Astrocyte (in vitro differentiated cells and primary cell): Measurements from ENCODE around the gene FA2H.

Experiments used
- EZH2 ChIP-seq: IDR thresholded peaks from 2 replicates; pipeline ENCODE4 v1.6.1; 2012; ENCODE audit warnings: mild to moderate bottlenecking, low read length, inconsistent platforms; ENCODE audit not compliant: insufficient read depth
- TF ChIP-seq, protein P1 (sequence below): IDR thresholded peaks from 2 replicates; pipeline ENCODE4 v1.5.1; 2011; ENCODE audit warnings: low read depth, mild to moderate bottlenecking, inconsistent platforms, low read length, moderate library complexity; ENCODE audit not compliant: insufficient read depth

DNA sequence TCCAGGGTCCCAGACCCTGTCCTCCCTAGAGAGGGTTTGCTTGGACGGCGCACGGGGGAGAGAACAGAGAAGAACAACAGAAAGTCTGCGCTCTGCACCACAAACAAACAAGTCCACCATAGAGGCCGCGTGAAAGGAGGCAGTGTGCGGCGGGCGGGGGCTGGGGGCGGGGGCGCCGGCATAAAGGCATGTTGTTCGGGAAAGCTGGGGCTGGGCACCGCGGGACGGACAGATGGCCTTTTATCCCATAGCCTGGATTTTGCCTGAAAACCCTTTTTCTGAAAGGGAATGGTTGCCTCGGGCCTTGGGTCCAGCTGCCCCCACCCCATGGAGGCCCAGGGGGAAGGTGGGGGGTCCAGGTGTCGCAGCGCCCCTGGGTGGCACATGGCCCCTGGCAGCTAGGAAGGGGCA is 26.0 kb downstream of the FA2H start:
- TF ChIP-seq, protein P1, sequence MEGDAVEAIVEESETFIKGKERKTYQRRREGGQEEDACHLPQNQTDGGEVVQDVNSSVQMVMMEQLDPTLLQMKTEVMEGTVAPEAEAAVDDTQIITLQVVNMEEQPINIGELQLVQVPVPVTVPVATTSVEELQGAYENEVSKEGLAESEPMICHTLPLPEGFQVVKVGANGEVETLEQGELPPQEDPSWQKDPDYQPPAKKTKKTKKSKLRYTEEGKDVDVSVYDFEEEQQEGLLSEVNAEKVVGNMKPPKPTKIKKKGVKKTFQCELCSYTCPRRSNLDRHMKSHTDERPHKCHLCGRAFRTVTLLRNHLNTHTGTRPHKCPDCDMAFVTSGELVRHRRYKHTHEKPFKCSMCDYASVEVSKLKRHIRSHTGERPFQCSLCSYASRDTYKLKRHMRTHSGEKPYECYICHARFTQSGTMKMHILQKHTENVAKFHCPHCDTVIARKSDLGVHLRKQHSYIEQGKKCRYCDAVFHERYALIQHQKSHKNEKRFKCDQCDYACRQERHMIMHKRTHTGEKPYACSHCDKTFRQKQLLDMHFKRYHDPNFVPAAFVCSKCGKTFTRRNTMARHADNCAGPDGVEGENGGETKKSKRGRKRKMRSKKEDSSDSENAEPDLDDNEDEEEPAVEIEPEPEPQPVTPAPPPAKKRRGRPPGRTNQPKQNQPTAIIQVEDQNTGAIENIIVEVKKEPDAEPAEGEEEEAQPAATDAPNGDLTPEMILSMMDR = no peak
- TF ChIP-seq EZH2 = no peak
